Measurements from ENCODE around the gene PCDHGB3.

DNA sequence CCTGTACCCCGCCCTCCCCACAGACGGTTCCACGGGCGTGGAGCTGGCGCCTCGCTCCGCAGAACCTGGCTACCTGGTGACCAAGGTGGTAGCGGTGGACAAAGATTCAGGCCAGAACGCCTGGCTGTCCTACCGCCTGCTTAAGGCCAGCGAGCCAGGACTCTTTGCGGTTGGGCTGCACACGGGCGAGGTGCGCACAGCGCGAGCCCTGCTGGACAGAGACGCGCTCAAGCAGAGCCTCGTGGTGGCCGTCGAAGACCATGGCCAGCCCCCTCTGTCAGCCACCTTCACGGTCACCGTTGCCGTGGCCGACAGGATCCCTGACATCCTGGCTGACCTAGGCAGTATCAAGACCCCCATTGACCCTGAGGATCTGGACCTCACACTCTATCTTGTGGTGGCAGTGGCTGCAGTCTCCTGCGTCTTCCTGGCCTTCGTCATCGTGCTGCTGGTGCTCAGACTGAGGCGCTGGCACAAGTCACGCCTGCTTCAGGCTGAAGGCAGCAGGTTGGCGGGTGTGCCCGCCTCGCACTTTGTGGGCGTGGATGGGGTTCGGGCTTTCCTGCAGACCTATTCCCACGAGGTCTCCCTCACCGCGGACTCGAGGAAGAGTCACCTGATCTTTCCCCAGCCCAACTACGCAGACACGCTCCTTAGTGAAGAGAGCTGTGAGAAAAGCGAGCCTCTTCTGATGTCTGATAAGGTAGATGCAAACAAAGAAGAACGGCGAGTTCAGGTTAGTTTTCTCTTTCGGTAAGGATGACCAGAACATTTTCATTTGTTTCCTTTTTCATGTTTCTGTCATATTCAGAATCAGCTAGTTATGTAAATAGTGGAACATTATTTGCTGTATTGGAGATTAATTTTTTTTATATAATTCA, 3.8 kb upstream of the PCDHGB3 start:
- TF ChIP-seq, protein P1, sequence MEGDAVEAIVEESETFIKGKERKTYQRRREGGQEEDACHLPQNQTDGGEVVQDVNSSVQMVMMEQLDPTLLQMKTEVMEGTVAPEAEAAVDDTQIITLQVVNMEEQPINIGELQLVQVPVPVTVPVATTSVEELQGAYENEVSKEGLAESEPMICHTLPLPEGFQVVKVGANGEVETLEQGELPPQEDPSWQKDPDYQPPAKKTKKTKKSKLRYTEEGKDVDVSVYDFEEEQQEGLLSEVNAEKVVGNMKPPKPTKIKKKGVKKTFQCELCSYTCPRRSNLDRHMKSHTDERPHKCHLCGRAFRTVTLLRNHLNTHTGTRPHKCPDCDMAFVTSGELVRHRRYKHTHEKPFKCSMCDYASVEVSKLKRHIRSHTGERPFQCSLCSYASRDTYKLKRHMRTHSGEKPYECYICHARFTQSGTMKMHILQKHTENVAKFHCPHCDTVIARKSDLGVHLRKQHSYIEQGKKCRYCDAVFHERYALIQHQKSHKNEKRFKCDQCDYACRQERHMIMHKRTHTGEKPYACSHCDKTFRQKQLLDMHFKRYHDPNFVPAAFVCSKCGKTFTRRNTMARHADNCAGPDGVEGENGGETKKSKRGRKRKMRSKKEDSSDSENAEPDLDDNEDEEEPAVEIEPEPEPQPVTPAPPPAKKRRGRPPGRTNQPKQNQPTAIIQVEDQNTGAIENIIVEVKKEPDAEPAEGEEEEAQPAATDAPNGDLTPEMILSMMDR (IDR thresholded peaks at IDR 0.05): no peak
- no peak for TF ChIP-seq ZFX (IDR thresholded peaks at IDR 0.05; ENCODE audit: borderline replicate concordance)
